GM23338 (cell line): ENCODE data around the gene MAST3. TPM values are rescaled to one million over a fixed set of nuclear protein-coding genes. Genes with fewer than 3 reads are reported as not detected.

Source experiments
- ATAC-seq: fragments of 200-7000 bp; cut with Tn5 transposase; 3 replicates; pipeline ENCODE4 v1.9.1; 2020
- DNase-seq: peaks from one replicate; pipeline ENCODE4 v3.0.0-alpha.2; 2015; ENCODE audit warnings: low spot score
- H2AFZ ChIP-seq: fragments of 200-600 bp; sonication (generic); 2 replicates; pipeline ENCODE4 v1.8.0; 2016; ENCODE audit warnings: antibody characterized with exemption, mild to moderate bottlenecking, moderate library complexity
- H3F3A ChIP-seq: fragments of 200-600 bp; sonication (generic); replicated peaks from 2 replicates; pipeline ENCODE4 v1.8.0; 2017; ENCODE audit warnings: antibody characterized with exemption, mixed run types, low read depth
- H3K27ac ChIP-seq: fragments of 200-600 bp; sonication (generic); 2 replicates; pipeline ENCODE4 v1.6.1; 2016; ENCODE audit warnings: low read depth
- H3K27me3 ChIP-seq: fragments of 200-600 bp; sonication (generic); 2 replicates; pipeline ENCODE4 v1.8.0; 2016; ENCODE audit warnings: mild to moderate bottlenecking, mixed run types, moderate library complexity; ENCODE audit not compliant: insufficient read depth
- H3K36me3 ChIP-seq: fragments of 200-600 bp; sonication (generic); 2 replicates; pipeline ENCODE4 v1.8.0; 2016; ENCODE audit warnings: mild to moderate bottlenecking; ENCODE audit not compliant: insufficient read depth
- H3K4me1 ChIP-seq: fragments of 200-600 bp; sonication (generic); 2 replicates; pipeline ENCODE4 v1.8.0; 2016; ENCODE audit warnings: mild to moderate bottlenecking, moderate library complexity; ENCODE audit not compliant: insufficient read depth
- H3K4me2 ChIP-seq: fragments of 200-600 bp; sonication (generic); 2 replicates; pipeline ENCODE4 v1.7.1; 2017; ENCODE audit warnings: mixed run types
- H3K4me3 ChIP-seq: fragments of 200-600 bp; sonication (generic); 2 replicates; pipeline ENCODE4 v1.6.1; 2016; ENCODE audit warnings: mixed run types
- H3K79me2 ChIP-seq: fragments of 200-600 bp; sonication (generic); replicated peaks from 2 replicates; pipeline ENCODE4 v1.8.0; 2017; ENCODE audit warnings: mild to moderate bottlenecking; ENCODE audit not compliant: insufficient read depth
- H3K9me2 ChIP-seq: fragments of 200-600 bp; sonication (generic); 2 replicates; pipeline ENCODE4 v1.8.0; 2017; ENCODE audit not compliant: insufficient read depth
- H4K20me1 ChIP-seq: fragments of 200-600 bp; sonication (generic); replicated peaks from 2 replicates; pipeline ENCODE4 v1.8.0; 2017; ENCODE audit warnings: mild to moderate bottlenecking; ENCODE audit not compliant: insufficient read depth
- H3K27ac Mint-ChIP-seq: 2 replicates; pipeline ENCODE4 v1.8.0; 2020; ENCODE audit warnings: inconsistent platforms, mild to moderate bottlenecking, moderate library complexity, mixed read lengths
- H3K27me3 Mint-ChIP-seq: 3 replicates; pipeline ENCODE4 v1.8.0; 2022; ENCODE audit warnings: low read depth, mild to moderate bottlenecking, moderate library complexity, mixed read lengths, inconsistent platforms; ENCODE audit not compliant: insufficient read depth, poor library complexity
- H3K36me3 Mint-ChIP-seq: 3 replicates; pipeline ENCODE4 v1.8.0; 2021; ENCODE audit warnings: low read depth, mild to moderate bottlenecking, inconsistent platforms, moderate library complexity, mixed read lengths
- H3K4me1 Mint-ChIP-seq: 3 replicates; pipeline ENCODE4 v1.8.0; 2020; ENCODE audit warnings: mild to moderate bottlenecking, inconsistent platforms, mixed read lengths
- H3K4me3 Mint-ChIP-seq: 3 replicates; pipeline ENCODE4 v1.8.0; 2021; ENCODE audit warnings: moderate library complexity, mild to moderate bottlenecking, inconsistent platforms, mixed read lengths
- H3K9me3 Mint-ChIP-seq: 3 replicates; pipeline ENCODE4 v1.8.0; 2020; ENCODE audit warnings: moderate library complexity, mild to moderate bottlenecking, inconsistent platforms, mixed read lengths
- CREB1 ChIP-seq: fragments of 250-450 bp; sonication (Bioruptor Pico); IDR thresholded peaks from 2 replicates; pipeline ENCODE4 v1.5.0; 2020; ENCODE audit warnings: low read depth, mild to moderate bottlenecking, moderate library complexity
- CTCF ChIP-seq, 2 experiments: fragments of 200-600 bp in 1 of 2; sonication (generic) in 1 of 2; conservative IDR thresholded peaks; 2 replicates each; pipeline versions ENCODE4 v1.5.1 to v1.6.1; 2016 to 2017; ENCODE audit warnings: antibody characterized with exemption in 2 of 2, low read depth in 2 of 2, mild to moderate bottlenecking in 2 of 2, moderate library complexity in 1 of 2
- ETS1 ChIP-seq: IDR thresholded peaks from 2 replicates; pipeline ENCODE4 v1.6.1; 2016; ENCODE audit warnings: antibody characterized with exemption
- EZH2 ChIP-seq: fragments of 200-600 bp; sonication (generic); IDR thresholded peaks from one replicate; pipeline ENCODE4 v1.8.0; 2017; ENCODE audit warnings: antibody characterized with exemption, mild to moderate bottlenecking, low read depth; ENCODE audit not compliant: unreplicated experiment
- EZH2phosphoT487 ChIP-seq: fragments of 200-600 bp; sonication (generic); IDR thresholded peaks from one replicate; pipeline ENCODE4 v1.8.1; 2018; ENCODE audit warnings: antibody characterized with exemption; ENCODE audit not compliant: unreplicated experiment
- JUNB ChIP-seq: IDR thresholded peaks from one replicate; pipeline ENCODE4 v1.6.1; 2016; ENCODE audit warnings: antibody characterized with exemption; ENCODE audit not compliant: unreplicated experiment
- NANOG ChIP-seq: IDR thresholded peaks from 2 replicates; pipeline ENCODE4 v1.6.1; 2016; ENCODE audit warnings: antibody characterized with exemption, borderline replicate concordance
- POLR2AphosphoS5 ChIP-seq: IDR thresholded peaks from 2 replicates; pipeline ENCODE4 v1.6.1; 2016; ENCODE audit warnings: antibody characterized with exemption, low read depth
- REST ChIP-seq: IDR thresholded peaks from one replicate; pipeline ENCODE4 v1.6.1; 2018; ENCODE audit warnings: antibody characterized with exemption; ENCODE audit not compliant: unreplicated experiment
- STAT1 ChIP-seq: IDR thresholded peaks from one replicate; pipeline ENCODE4 v1.6.1; 2016; ENCODE audit warnings: antibody characterized with exemption; ENCODE audit not compliant: unreplicated experiment
- ZNF114 ChIP-seq: fragments of 250-450 bp; sonication (Bioruptor Pico); IDR thresholded peaks from 2 replicates; pipeline ENCODE4 v1.5.0; 2020; ENCODE audit warnings: mild to moderate bottlenecking, moderate library complexity
- ZNF331 ChIP-seq: fragments of 250-450 bp; sonication (Bioruptor Pico); IDR thresholded peaks from 2 replicates; pipeline ENCODE4 v1.5.0; 2020; ENCODE audit warnings: low read depth, mild to moderate bottlenecking, moderate library complexity
- ZNF462 ChIP-seq: fragments of 250-450 bp; sonication (Bioruptor Pico); IDR thresholded peaks from 2 replicates; pipeline ENCODE4 v1.5.0; 2020; ENCODE audit warnings: mild to moderate bottlenecking, moderate library complexity
- polyA plus RNA-seq: library from polyadenylated mRNA; unstranded; fragments of >200 nt; fragmentation: Nextera tagmentation; extraction: Ambion mirVana; gene quantifications from 2 replicates; pipeline ENCODE4 v1.2.1, GENCODE V29; 2016
- total RNA-seq: library from RNA; depleted of rRNA; stranded (reverse); fragments of >200 nt; shearing (Covaris generic); gene quantifications from 2 replicates; pipeline ENCODE4 v1.2.3, GENCODE V29; 2014

MAST3 gene
- total and polyA plus RNA-seq, 2 experiments from 2014 or later, result 5.6 to 8.8 TPM

- H3K36me3 ChIP-seq, result no peaks in the 10 kb centered on the region
Observed at GRCh38 chr19:18122860-18123795, 25.6 kb downstream of the MAST3 start.

More at GRCh38 chr19:18122860-18123795, 25.6 kb downstream of the MAST3 start:
- Histone ChIP-seq H3K4me3 (no peak overlapping the region), H3K27ac (no peak overlapping the region), H3K79me2 (peaks cover 13% of the 10 kb centered on the region), H4K20me1 (peaks cover 7% of the 10 kb centered on the region), H3K9me2 (no peaks in the 10 kb centered on the region), H2AFZ (no peak overlapping the region), H3F3A (no peaks in the 10 kb centered on the region), H3K4me2 (no peak overlapping the region), H3K4me1 (peaks cover 8% of the 10 kb centered on the region; the same call in 1 of the 2 replicates), H3K27me3 (no peaks in the 10 kb centered on the region)
- Mint-ChIP-seq H3K36me3 (peaks cover 13% of the 10 kb centered on the region), H3K27ac (no peak overlapping the region; the same call in 1 of the 2 replicates), H3K9me3 (no peaks in the 10 kb centered on the region), H3K4me3 (no peak overlapping the region), H3K27me3 (peaks cover 10% of the 10 kb centered on the region), H3K4me1 (peaks cover 16% of the 10 kb centered on the region)
- DNase-seq, result no peak
- ATAC-seq, result no peak
- no peak for TF ChIP-seq EZH2
- no peak for TF ChIP-seq CTCF (conservative IDR thresholded peaks at IDR 0.05; ENCODE audit: low read depth in 2 of 2)
- no peak for TF ChIP-seq POLR2AphosphoS5
- TF ChIP-seq EZH2phosphoT487, result no peak
- no peak for TF ChIP-seq JUNB
- TF ChIP-seq REST, result no peak
- no peak for TF ChIP-seq ETS1
- TF ChIP-seq ZNF462 (CRISPR knock-in tag), result no peak
- no peak for TF ChIP-seq STAT1
- TF ChIP-seq ZNF331 (CRISPR knock-in tag), result no peak
- no peak for TF ChIP-seq NANOG
- TF ChIP-seq CREB1 (CRISPR knock-in tag), result no peak
- TF ChIP-seq ZNF114 (CRISPR knock-in tag), result no peak
